ENCODE data around the gene AIM2. TPM values are rescaled to one million over a fixed set of nuclear protein-coding genes. Genes with fewer than 3 reads are reported as not detected.

The AIM2 gene
- total RNA-seq, 3 donors from 2014 or later (not counting 1 experiment from before 2014, with no cell fraction given), result 1.1 TPM; not detected in 2

DNA sequence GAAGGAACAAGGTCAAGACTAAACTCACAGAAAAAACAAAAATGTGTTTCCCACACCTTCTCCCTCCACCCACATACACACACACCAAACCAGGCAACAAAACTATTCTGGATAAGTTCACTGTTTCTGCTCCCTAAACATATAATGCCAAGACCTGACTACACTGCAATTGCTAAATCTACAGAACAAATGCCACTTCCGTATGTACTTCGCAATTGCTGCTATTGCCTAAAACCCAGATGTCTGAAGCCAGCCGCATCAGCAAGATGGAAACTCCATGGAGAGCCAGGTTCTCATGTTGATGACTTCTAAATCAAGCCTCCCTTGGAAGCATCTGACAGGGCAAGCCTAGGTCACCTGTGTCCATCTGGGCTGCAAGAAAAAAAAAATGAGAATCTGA, 8.3 kb upstream of the AIM2 start:
- no peak overlapping the region for H3K4me3 ChIP-seq (ENCODE audit: low read length)
- H3K27ac Mint-ChIP-seq, result no peak overlapping the region
- H3K36me3 ChIP-seq (ENCODE audit: control insufficient read depth, insufficient read depth, low read length), result no peaks in the 10 kb centered on the region
- no peaks in the 10 kb centered on the region for H3K9me3 Mint-ChIP-seq
- no peaks in the 10 kb centered on the region for H3K9me3 ChIP-seq (ENCODE audit: control insufficient read depth, insufficient read depth, low read length)
- intact Hi-C loops (cut with micrococcal nuclease), result loop anchor here (5.0 kb wide), 1 partner anchor 883 kb away; no protein-coding TSS in a partner anchor
- no peak for DNase-seq
- ATAC-seq, result no peak
- 93% methylated on average over 3 of the region's 3 CpGs for WGBS (ENCODE audit: insufficient coverage)
- no peaks in the 10 kb centered on the region for H3K4me1 Mint-ChIP-seq
- peaks cover 7 to 9% of the 10 kb centered on the region in 2 donors for H3K27me3 Mint-ChIP-seq (ENCODE audit: low read depth in 2 of 2)
- H3K27ac ChIP-seq (ENCODE audit: low read length), result no peak overlapping the region
- no peak overlapping the region for H3K4me3 Mint-ChIP-seq
- TF ChIP-seq, protein P1, sequence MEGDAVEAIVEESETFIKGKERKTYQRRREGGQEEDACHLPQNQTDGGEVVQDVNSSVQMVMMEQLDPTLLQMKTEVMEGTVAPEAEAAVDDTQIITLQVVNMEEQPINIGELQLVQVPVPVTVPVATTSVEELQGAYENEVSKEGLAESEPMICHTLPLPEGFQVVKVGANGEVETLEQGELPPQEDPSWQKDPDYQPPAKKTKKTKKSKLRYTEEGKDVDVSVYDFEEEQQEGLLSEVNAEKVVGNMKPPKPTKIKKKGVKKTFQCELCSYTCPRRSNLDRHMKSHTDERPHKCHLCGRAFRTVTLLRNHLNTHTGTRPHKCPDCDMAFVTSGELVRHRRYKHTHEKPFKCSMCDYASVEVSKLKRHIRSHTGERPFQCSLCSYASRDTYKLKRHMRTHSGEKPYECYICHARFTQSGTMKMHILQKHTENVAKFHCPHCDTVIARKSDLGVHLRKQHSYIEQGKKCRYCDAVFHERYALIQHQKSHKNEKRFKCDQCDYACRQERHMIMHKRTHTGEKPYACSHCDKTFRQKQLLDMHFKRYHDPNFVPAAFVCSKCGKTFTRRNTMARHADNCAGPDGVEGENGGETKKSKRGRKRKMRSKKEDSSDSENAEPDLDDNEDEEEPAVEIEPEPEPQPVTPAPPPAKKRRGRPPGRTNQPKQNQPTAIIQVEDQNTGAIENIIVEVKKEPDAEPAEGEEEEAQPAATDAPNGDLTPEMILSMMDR (IDR thresholded peaks at IDR 0.05), result no peak
- H3K27me3 ChIP-seq (ENCODE audit: control insufficient read depth, insufficient read depth, low read length), result peaks cover 2% of the 10 kb centered on the region
- no peaks in the 10 kb centered on the region for H3K36me3 Mint-ChIP-seq
- no peaks in the 10 kb centered on the region for H3K4me1 ChIP-seq (ENCODE audit: control insufficient read depth, insufficient read depth, low read length)

- Mint-ChIP-seq H3K27me3 (ENCODE audit: low read depth in 2 of 2) (peaks cover 7 to 16% of the 10 kb centered on the region in 2 donors), H3K4me1 (no peaks in the 10 kb centered on the region), H3K27ac (no peak overlapping the region), H3K36me3 (no peaks in the 10 kb centered on the region), H3K9me3 (no peaks in the 10 kb centered on the region), H3K4me3 (no peak overlapping the region)
- Histone ChIP-seq H3K36me3 (ENCODE audit: control insufficient read depth, insufficient read depth, low read length) (no peaks in the 10 kb centered on the region), H3K4me3 (ENCODE audit: low read length) (no peak overlapping the region), H3K27me3 (ENCODE audit: control insufficient read depth, insufficient read depth, low read length) (peaks cover 2% of the 10 kb centered on the region), H3K4me1 (ENCODE audit: control insufficient read depth, insufficient read depth, low read length) (no peaks in the 10 kb centered on the region), H3K9me3 (ENCODE audit: control insufficient read depth, insufficient read depth, low read length) (no peaks in the 10 kb centered on the region), H3K27ac (ENCODE audit: low read length) (no peak overlapping the region)
- DNase-seq, result no peak
- ATAC-seq, result no peak
- intact Hi-C loops (cut with micrococcal nuclease), result no loop called here
- WGBS (ENCODE audit: insufficient coverage), result 64% methylated on average over 3 of the region's 3 CpGs
- TF ChIP-seq, protein P1 (IDR thresholded peaks at IDR 0.05), result no peak
These were observed 7.6 kb upstream of the AIM2 start for GRCh38 chr1:159084152-159084551.

GRCh38 chr1:159083013-159083412, 6.4 kb upstream of the AIM2 start:
- no peak overlapping the region for H3K27ac Mint-ChIP-seq
- intact Hi-C loops (cut with micrococcal nuclease), result no loop called here
- TF ChIP-seq, protein P1 (IDR thresholded peaks at IDR 0.05), result no peak
- peaks cover 0 to 4% of the 10 kb centered on the region in 2 donors for H3K4me1 Mint-ChIP-seq
- Histone ChIP-seq H3K27me3 (ENCODE audit: control insufficient read depth, insufficient read depth, low read length) (peaks cover 2% of the 10 kb centered on the region), H3K36me3 (ENCODE audit: control insufficient read depth, insufficient read depth, low read length) (no peaks in the 10 kb centered on the region), H3K4me3 (ENCODE audit: low read length) (no peak overlapping the region), H3K9me3 (ENCODE audit: control insufficient read depth, insufficient read depth, low read length) (no peaks in the 10 kb centered on the region), H3K4me1 (ENCODE audit: control insufficient read depth, insufficient read depth, low read length) (peaks cover 2% of the 10 kb centered on the region), H3K27ac (ENCODE audit: low read length) (no peak overlapping the region)
- peaks cover 11 to 22% of the 10 kb centered on the region in 2 donors for H3K27me3 Mint-ChIP-seq (ENCODE audit: low read depth in 2 of 2)
- ATAC-seq (no peak), DNase-seq (no peak)
- no CpG with 5 or more reads among the region's 1 CpG for WGBS (ENCODE audit: insufficient coverage)
- H3K9me3 Mint-ChIP-seq, result no peaks in the 10 kb centered on the region
- H3K4me3 Mint-ChIP-seq, result no peak overlapping the region
- no peaks in the 10 kb centered on the region for H3K36me3 Mint-ChIP-seq

DNA sequence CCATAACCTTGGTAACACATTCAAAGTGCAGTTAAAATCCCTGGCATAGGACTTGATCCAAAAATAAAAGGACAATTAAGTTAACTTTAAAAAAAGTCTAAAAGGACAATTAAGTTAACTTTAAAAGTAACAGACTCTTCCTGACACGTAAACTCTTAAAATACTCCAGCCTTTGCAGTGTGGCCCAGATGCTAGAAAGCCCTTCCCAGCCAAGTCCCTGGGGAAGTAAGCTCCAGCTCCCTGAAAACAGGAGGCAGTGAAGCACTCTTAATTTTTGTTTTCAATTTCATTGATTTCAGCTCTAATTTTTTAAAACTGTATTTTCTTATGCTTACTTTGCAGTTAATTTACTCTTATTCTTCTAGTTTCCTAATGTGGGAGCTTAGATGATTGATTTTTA, 5.1 kb upstream of the AIM2 start:
- no peaks in the 10 kb centered on the region for H3K36me3 Mint-ChIP-seq
- Histone ChIP-seq H3K4me3 (ENCODE audit: low read length) (no peak overlapping the region), H3K36me3 (ENCODE audit: control insufficient read depth, insufficient read depth, low read length) (no peaks in the 10 kb centered on the region), H3K4me1 (ENCODE audit: control insufficient read depth, insufficient read depth, low read length) (peaks cover 10% of the 10 kb centered on the region), H3K9me3 (ENCODE audit: control insufficient read depth, insufficient read depth, low read length) (no peaks in the 10 kb centered on the region), H3K27ac (ENCODE audit: low read length) (no peak overlapping the region), H3K27me3 (ENCODE audit: control insufficient read depth, insufficient read depth, low read length) (peaks cover 2% of the 10 kb centered on the region)
- WGBS (ENCODE audit: insufficient coverage), result 92% methylated on average over 1 of the region's 1 CpG
- intact Hi-C loops (cut with micrococcal nuclease), result no loop called here
- TF ChIP-seq, protein P1 (IDR thresholded peaks at IDR 0.05), result no peak
- ATAC-seq (no peak), DNase-seq (no peak)
- no peaks in the 10 kb centered on the region for H3K9me3 Mint-ChIP-seq
- H3K4me1 Mint-ChIP-seq, result peaks cover 6 to 12% of the 10 kb centered on the region in 2 donors
- H3K4me3 Mint-ChIP-seq, result no peak overlapping the region
- no peak overlapping the region for H3K27ac Mint-ChIP-seq
- H3K27me3 Mint-ChIP-seq (ENCODE audit: low read depth in 2 of 2), result peaks cover 12 to 22% of the 10 kb centered on the region in 2 donors

Measured in natural killer cell (primary cell).